Renal pelvis (tissue), 4 donors: ENCODE measurements around the gene EXD1. TPM values are rescaled to one million over a fixed set of nuclear protein-coding genes. Genes with fewer than 3 reads are reported as not detected.
"Not testable (repeated sequence)": the region's sequence is repeated elsewhere in the genome, so short reads cannot be mapped to it uniquely, and the experiment has no call there.

Experiments
- DNase-seq: peaks from one replicate; pipeline ENCODE4 v3.0.0-alpha.2; 2013
- polyA plus RNA-seq, 3 donors: library from polyadenylated mRNA; unstranded; fragments of 120-200 nt; gene quantifications; one replicate each; pipeline ENCODE4 v1.2.1, GENCODE V29; 2013; ENCODE audit not compliant: insufficient read length in 3 of 3

Gene EXD1
- polyA plus RNA-seq, 3 donors, result not detected

GRCh38 chr15:41150279-41150678, 80.3 kb downstream of the EXD1 start:
- DNase-seq, result no peak

GRCh38 chr15:41148065-41148464, 82.5 kb downstream of the EXD1 start:
- no peak for DNase-seq

DNA sequence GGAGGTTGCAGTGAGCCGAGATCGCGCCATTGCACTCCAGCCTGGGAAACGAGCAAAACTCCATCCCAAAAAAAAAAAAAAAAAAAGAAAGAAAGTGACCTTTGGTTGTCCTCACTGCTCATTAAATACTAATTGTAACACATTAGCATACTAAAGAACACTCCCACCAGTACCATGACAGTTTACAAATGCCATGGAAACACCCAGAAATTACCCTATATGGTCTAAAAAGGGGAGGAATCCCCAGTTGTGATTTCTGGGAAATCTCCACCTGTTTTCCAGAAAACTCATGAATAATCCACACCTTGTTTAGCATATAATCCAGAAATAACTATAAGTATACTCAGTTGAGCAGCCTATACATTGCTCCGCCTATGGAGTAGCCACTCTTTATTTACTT, 90.9 kb downstream of the EXD1 start:
- DNase-seq, result no peak

- not testable (repeated sequence) for DNase-seq
Measured at GRCh38 chr15:41139112-41139511, 91.4 kb downstream of the EXD1 start.

- not testable (repeated sequence) for DNase-seq
Measured at GRCh38 chr15:41135580-41135979, 95.0 kb downstream of the EXD1 start.

DNA sequence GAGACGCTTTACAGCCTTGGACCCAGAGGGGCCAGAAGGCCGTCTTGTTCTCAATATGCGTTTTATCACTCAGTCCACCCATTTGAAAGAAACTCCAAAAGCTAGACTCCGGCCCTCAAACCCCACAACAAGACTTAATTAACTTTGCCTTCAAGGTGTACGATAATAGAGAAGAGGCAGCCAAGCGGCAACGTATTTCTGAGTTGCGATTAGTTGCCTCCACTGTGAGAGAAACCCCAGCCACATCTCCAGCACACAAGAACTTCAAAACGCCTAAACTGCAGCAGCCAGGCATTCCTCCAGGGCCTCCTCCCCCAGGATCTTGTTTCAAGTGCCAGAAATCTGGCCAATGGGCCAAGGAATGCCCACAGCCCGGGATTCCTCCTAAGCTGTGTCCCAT, 97.1 kb downstream of the EXD1 start:
- DNase-seq, result peak; percentile 62

Other genes with a start within 250 kb of the EXD1 start
- gene INO80, start 114.5 kb downstream of the EXD1 start, polyA plus RNA-seq, result 10 to 100 TPM; 23.1 to 25.7 (median 25.7) TPM
- 10 to 100 TPM; 55.0 to 70.8 (median 59.6) TPM for gene CHP1, start 511 bp upstream of the EXD1 start, polyA plus RNA-seq
- gene OIP5, start 101.8 kb upstream of the EXD1 start, polyA plus RNA-seq, result 10 to 100 TPM in 1 of 3 donors, 1 to 10 TPM in 2; 8.3 to 10.8 (median 9.0) TPM
- gene NUSAP1, start 102.1 kb upstream of the EXD1 start, polyA plus RNA-seq, result 100 to 1,000 TPM in 1 of 3 donors, 10 to 100 TPM in 2; 89.8 to 102 (median 90.6) TPM
- 10 to 100 TPM; 23.7 to 25.4 (median 24.9) TPM for gene NDUFAF1, start 171.7 kb upstream of the EXD1 start, polyA plus RNA-seq
- gene RTF1, start 186.3 kb upstream of the EXD1 start, polyA plus RNA-seq, result 10 to 100 TPM; 57.7 to 71.1 (median 64.1) TPM